A673 (cell line): ENCODE measurements around the gene PERM1. TPM values are rescaled to one million over a fixed set of nuclear protein-coding genes. Genes with fewer than 3 reads are reported as not detected.

Source experiments
- BruUV-seq: library from RNA; stranded (reverse); fragments of 400-500 nt; replicated peaks from 2 replicates; lab custom pipeline; 2021; lab: Mats Ljungman, UMichigan
- CTCF ChIA-PET: fragments of 300-600 bp; sonication (Branson Sonifier 250); formaldehyde crosslinking; loops from one replicate; lab custom pipeline; 2022; ENCODE audit warnings: antibody characterized with exemption; lab: Charles Lee
- POLR2A ChIA-PET: fragments of 300-600 bp; sonication (Branson Sonifier 250); formaldehyde crosslinking; loops from one replicate; lab custom pipeline; 2022; ENCODE audit warnings: antibody characterized with exemption; ENCODE audit not compliant: low non-redundant PET; lab: Charles Lee
- DNase-seq: peaks from one replicate; pipeline ENCODE4 v3.0.0-alpha.2; 2015; ENCODE audit warnings: low spot score
- H3K27ac ChIP-seq: fragments of 200-600 bp; sonication (generic); 2 replicates; pipeline ENCODE4 v1.5.1; 2016; ENCODE audit warnings: mixed run types, low read depth, mild to moderate bottlenecking, mixed read lengths, antibody characterized with exemption, low read length; ENCODE audit not compliant: poor library complexity, severe bottlenecking
- H3K27me3 ChIP-seq: fragments of 200-600 bp; sonication (generic); replicated peaks from 2 replicates; pipeline ENCODE4 v1.6.1; 2017; ENCODE audit warnings: mixed run types, low read depth, mild to moderate bottlenecking, mixed read lengths, antibody characterized with exemption, low read length; ENCODE audit not compliant: insufficient read depth, poor library complexity
- H3K36me3 ChIP-seq: fragments of 200-600 bp; sonication (generic); 2 replicates; pipeline ENCODE4 v1.6.1; 2016; ENCODE audit warnings: mixed run types, mild to moderate bottlenecking, mixed read lengths, antibody characterized with exemption, low read length; ENCODE audit not compliant: insufficient read depth, poor library complexity, severe bottlenecking
- H3K4me1 ChIP-seq: fragments of 200-600 bp; sonication (generic); 2 replicates; pipeline ENCODE4 v1.6.1; 2017; ENCODE audit warnings: mixed run types, mild to moderate bottlenecking, mixed read lengths, antibody characterized with exemption, low read length; ENCODE audit not compliant: insufficient read depth, poor library complexity, severe bottlenecking
- H3K4me3 ChIP-seq: fragments of 200-600 bp; sonication (generic); 2 replicates; pipeline ENCODE4 v1.5.1; 2016; ENCODE audit warnings: low read depth, mixed run types, mild to moderate bottlenecking, mixed read lengths, low read length; ENCODE audit not compliant: poor library complexity, severe bottlenecking
- H3K9me3 ChIP-seq: fragments of 200-600 bp; sonication (generic); 2 replicates; pipeline ENCODE4 v1.6.1; 2016; ENCODE audit warnings: mixed run types, low read depth, mild to moderate bottlenecking, mixed read lengths, antibody characterized with exemption, low read length; ENCODE audit not compliant: poor library complexity, severe bottlenecking
- CTCF ChIP-seq: fragments of 300-800, 200-600 bp; sonication (generic); conservative IDR thresholded peaks from 2 replicates; pipeline ENCODE4 v1.5.1; 2017; ENCODE audit warnings: low read depth, mild to moderate bottlenecking, antibody characterized with exemption, low read length, moderate library complexity, mixed read lengths
- EZH2 ChIP-seq: fragments of 200-600 bp; sonication (generic); IDR thresholded peaks from 2 replicates; pipeline ENCODE4 v1.6.1; 2017; ENCODE audit warnings: borderline replicate concordance, low read depth, mild to moderate bottlenecking, mixed read lengths, antibody characterized with exemption, low read length; ENCODE audit not compliant: poor library complexity, severe bottlenecking
- intact Hi-C: fragments of 100-400 bp; cut with micrococcal nuclease; formaldehyde crosslinking; loops from one replicate; pipeline ENCODE4 v1.10.0; 2022; ENCODE audit not compliant: unreplicated experiment
- total RNA-seq: library from RNA; stranded (reverse); gene quantifications from 2 replicates; pipeline ENCODE4 v1.2.3, GENCODE V29; 2021

The PERM1 gene
- total RNA-seq, 1 experiment from 2014 or later: not detected

- POLR2A ChIA-PET: interaction anchor here (0.6 kb wide), 1 partner anchor 38 kb away, joined by 7 read pairs; no protein-coding TSS in a partner anchor
- TF ChIP-seq CTCF (no peak), EZH2 (no peak)
- no peaks in the 10 kb centered on the region for H3K36me3 ChIP-seq
- H3K9me3 ChIP-seq: no peaks in the 10 kb centered on the region
- no TSS peak for BruUV-seq
- no peak overlapping the region for H3K4me3 ChIP-seq
- intact Hi-C loops: no loop called here
- peaks cover 62% of the 10 kb centered on the region for H3K4me1 ChIP-seq
- DNase-seq: no peak
- CTCF ChIA-PET: no interaction called here
- peak overlapping the region; percentile 7 for H3K27ac ChIP-seq
- H3K27me3 ChIP-seq: no peaks in the 10 kb centered on the region
Measured at GRCh38 chr1:932776-933602, 48.9 kb downstream of the PERM1 start.

GRCh38 chr1:932173-932510 is 49.8 kb downstream of the PERM1 start:
- no peaks in the 10 kb centered on the region for H3K9me3 ChIP-seq
- peaks cover 58% of the 10 kb centered on the region for H3K4me1 ChIP-seq
- H3K4me3 ChIP-seq: no peak overlapping the region
- ChIA-PET POLR2A (no interaction called here), CTCF (no interaction called here)
- TF ChIP-seq EZH2 (no peak), CTCF (no peak)
- intact Hi-C loops: no loop called here
- DNase-seq: no peak
- no peak overlapping the region for H3K27ac ChIP-seq
- no TSS peak for BruUV-seq
- H3K27me3 ChIP-seq: no peaks in the 10 kb centered on the region
- no peaks in the 10 kb centered on the region for H3K36me3 ChIP-seq

- TF ChIP-seq EZH2 (no peak), CTCF (no peak)
- no TSS peak for BruUV-seq
- ChIA-PET CTCF (no interaction called here), POLR2A (no interaction called here)
- H3K27ac ChIP-seq: no peak overlapping the region
- intact Hi-C loops: no loop called here
- H3K9me3 ChIP-seq: no peaks in the 10 kb centered on the region
- H3K4me1 ChIP-seq: peaks cover 53% of the 10 kb centered on the region
- DNase-seq: no peak
- H3K4me3 ChIP-seq: no peak overlapping the region
- H3K27me3 ChIP-seq: no peaks in the 10 kb centered on the region
- no peaks in the 10 kb centered on the region for H3K36me3 ChIP-seq
Measured at GRCh38 chr1:931380-932172, 50.3 kb downstream of the PERM1 start.
